ENCODE data around the gene CTNND2. TPM values are rescaled to one million over a fixed set of nuclear protein-coding genes. Genes with fewer than 3 reads are reported as not detected.

CTNND2 gene
- total and polyA plus RNA-seq, 10 of the 15 experiments (the other 5 are each of a cell fraction or from before 2014, with no cell fraction given): 0.02 to 0.16 (median 0.04) TPM; not detected in 7

DNA sequence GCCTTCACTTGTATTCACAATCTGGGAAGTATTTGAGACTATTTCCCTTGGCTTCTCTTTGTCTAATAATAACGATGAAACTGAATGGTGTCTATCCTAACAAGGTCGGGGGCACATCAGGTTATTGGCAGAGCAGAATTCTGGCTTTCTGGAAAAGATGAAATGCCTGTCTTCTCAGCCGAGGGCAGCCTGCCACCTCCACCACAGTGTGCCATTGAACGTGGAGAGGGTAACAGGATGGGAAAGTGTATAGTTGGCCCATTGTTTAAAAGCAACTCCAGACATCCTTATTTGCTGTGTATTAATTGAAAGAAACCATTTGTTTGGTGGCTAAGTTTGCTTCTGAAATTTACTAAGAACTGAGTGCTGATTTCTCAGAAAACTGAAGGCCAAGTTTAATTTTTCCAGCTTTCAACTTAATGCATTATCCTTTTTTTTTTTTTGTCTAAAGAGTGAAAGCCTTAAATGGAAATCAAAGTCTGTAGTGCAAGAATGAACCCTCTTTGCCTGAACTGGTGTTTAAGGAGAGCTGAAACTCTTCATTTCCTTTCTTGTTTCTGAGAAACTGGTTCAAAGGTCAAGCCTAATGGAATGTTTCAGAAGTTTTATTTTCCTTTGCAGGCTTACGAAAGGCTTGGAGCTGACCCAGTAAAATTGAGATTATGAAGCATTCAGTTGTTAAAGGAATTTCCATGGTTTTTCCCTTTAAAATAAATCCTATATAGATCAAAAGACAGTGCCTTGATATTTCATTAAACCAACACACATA is 579.5 kb downstream of the CTNND2 start (continued):
- TF ChIP-seq, protein P1, sequence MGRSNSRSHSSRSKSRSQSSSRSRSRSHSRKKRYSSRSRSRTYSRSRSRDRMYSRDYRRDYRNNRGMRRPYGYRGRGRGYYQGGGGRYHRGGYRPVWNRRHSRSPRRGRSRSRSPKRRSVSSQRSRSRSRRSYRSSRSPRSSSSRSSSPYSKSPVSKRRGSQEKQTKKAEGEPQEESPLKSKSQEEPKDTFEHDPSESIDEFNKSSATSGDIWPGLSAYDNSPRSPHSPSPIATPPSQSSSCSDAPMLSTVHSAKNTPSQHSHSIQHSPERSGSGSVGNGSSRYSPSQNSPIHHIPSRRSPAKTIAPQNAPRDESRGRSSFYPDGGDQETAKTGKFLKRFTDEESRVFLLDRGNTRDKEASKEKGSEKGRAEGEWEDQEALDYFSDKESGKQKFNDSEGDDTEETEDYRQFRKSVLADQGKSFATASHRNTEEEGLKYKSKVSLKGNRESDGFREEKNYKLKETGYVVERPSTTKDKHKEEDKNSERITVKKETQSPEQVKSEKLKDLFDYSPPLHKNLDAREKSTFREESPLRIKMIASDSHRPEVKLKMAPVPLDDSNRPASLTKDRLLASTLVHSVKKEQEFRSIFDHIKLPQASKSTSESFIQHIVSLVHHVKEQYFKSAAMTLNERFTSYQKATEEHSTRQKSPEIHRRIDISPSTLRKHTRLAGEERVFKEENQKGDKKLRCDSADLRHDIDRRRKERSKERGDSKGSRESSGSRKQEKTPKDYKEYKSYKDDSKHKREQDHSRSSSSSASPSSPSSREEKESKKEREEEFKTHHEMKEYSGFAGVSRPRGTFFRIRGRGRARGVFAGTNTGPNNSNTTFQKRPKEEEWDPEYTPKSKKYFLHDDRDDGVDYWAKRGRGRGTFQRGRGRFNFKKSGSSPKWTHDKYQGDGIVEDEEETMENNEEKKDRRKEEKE (IDR thresholded peaks at IDR 0.05): no peak
- TF ChIP-seq, protein P2, sequence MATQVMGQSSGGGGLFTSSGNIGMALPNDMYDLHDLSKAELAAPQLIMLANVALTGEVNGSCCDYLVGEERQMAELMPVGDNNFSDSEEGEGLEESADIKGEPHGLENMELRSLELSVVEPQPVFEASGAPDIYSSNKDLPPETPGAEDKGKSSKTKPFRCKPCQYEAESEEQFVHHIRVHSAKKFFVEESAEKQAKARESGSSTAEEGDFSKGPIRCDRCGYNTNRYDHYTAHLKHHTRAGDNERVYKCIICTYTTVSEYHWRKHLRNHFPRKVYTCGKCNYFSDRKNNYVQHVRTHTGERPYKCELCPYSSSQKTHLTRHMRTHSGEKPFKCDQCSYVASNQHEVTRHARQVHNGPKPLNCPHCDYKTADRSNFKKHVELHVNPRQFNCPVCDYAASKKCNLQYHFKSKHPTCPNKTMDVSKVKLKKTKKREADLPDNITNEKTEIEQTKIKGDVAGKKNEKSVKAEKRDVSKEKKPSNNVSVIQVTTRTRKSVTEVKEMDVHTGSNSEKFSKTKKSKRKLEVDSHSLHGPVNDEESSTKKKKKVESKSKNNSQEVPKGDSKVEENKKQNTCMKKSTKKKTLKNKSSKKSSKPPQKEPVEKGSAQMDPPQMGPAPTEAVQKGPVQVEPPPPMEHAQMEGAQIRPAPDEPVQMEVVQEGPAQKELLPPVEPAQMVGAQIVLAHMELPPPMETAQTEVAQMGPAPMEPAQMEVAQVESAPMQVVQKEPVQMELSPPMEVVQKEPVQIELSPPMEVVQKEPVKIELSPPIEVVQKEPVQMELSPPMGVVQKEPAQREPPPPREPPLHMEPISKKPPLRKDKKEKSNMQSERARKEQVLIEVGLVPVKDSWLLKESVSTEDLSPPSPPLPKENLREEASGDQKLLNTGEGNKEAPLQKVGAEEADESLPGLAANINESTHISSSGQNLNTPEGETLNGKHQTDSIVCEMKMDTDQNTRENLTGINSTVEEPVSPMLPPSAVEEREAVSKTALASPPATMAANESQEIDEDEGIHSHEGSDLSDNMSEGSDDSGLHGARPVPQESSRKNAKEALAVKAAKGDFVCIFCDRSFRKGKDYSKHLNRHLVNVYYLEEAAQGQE (IDR thresholded peaks at IDR 0.05; ENCODE audit: low read depth, low read length): no peak
- TF ChIP-seq SMARCA5 (IDR thresholded peaks at IDR 0.05): no peak
- no peak for TF ChIP-seq NR2C2 (IDR thresholded peaks at IDR 0.05; ENCODE audit: borderline replicate concordance, control insufficient read depth, insufficient read length, low read depth)
- TF ChIP-seq, protein P3, sequence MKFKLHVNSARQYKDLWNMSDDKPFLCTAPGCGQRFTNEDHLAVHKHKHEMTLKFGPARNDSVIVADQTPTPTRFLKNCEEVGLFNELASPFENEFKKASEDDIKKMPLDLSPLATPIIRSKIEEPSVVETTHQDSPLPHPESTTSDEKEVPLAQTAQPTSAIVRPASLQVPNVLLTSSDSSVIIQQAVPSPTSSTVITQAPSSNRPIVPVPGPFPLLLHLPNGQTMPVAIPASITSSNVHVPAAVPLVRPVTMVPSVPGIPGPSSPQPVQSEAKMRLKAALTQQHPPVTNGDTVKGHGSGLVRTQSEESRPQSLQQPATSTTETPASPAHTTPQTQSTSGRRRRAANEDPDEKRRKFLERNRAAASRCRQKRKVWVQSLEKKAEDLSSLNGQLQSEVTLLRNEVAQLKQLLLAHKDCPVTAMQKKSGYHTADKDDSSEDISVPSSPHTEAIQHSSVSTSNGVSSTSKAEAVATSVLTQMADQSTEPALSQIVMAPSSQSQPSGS (IDR thresholded peaks at IDR 0.05; ENCODE audit: low read length): no peak
- TF ChIP-seq MEF2B (IDR thresholded peaks at IDR 0.05; ENCODE audit: partially characterized antibody, poor library complexity, severe bottlenecking): no peak
- no peak for TF ChIP-seq STAT3 (IDR thresholded peaks at IDR 0.05; ENCODE audit: low read depth, low read length)
- TF ChIP-seq HDGF (IDR thresholded peaks at IDR 0.05): no peak

All from GM12878 (cell line).